HepG2 (cell line): ENCODE data around the gene ASAP2. TPM values are rescaled to one million over a fixed set of nuclear protein-coding genes. Genes with fewer than 3 reads are reported as not detected.

Source experiments
- ATAC-seq: fragments of 200-7000 bp; cut with Tn5 transposase; 3 replicates; pipeline ENCODE4 v1.9.1; 2020; ENCODE audit warnings: mild to moderate bottlenecking, moderate library complexity
- BruUV-seq: library from RNA; stranded (reverse); fragments of 400-500 nt; replicated peaks from 2 replicates; lab custom pipeline; 2021; lab: Mats Ljungman, UMichigan
- CTCF ChIA-PET: fragments of 300-600 bp; formaldehyde crosslinking; extraction: SDS; loops from one replicate; lab custom pipeline; 2021; ENCODE audit warnings: low total read pairs, inconsistent platforms, low intra/inter-chr PET ratio; lab: Yijun Ruan, JAX
- POLR2A ChIA-PET: fragments of 350-600 bp; sonication (Branson Sonifier 250); formaldehyde crosslinking; loops from one replicate; lab custom pipeline; 2020; ENCODE audit warnings: antibody characterized with exemption, inconsistent platforms; lab: Yijun Ruan, JAX
- DNase-seq: peaks from one replicate; pipeline ENCODE4 v3.0.0-alpha.2; 2015; ENCODE audit warnings: low spot score
- FAIRE-seq: peaks from 3 replicates; lab custom pipeline; 2011; peaks lifted over from hg19 to GRCh38; lab: Jason Lieb, UNC
- H2AFZ ChIP-seq: one replicate; pipeline ENCODE4 v1.6.1; 2011; ENCODE audit warnings: low read length, inconsistent platforms
- H3K27ac ChIP-seq: fragments of 300-600 bp; 3 replicates; pipeline ENCODE4 v1.8.0; 2011; ENCODE audit warnings: mixed run types, mild to moderate bottlenecking, mixed read lengths, low read length, inconsistent platforms; ENCODE audit not compliant: insufficient read depth; ENCODE audit errors: extremely low read length
- H3K27me3 ChIP-seq, 2 experiments: fragments of 200-600 bp in 1 of 2; 2 replicates in 1 of 2; 3 replicates in 1 of 2; pipeline versions ENCODE4 v1.6.0 to v1.8.0; 2011; ENCODE audit warnings: low read length in 2 of 2, mild to moderate bottlenecking in 2 of 2, moderate library complexity in 2 of 2, inconsistent platforms in 1 of 2; ENCODE audit not compliant: insufficient read depth in 2 of 2, control insufficient read depth in 1 of 2
- H3K36me3 ChIP-seq, 2 experiments: fragments of 200-600 bp in 1 of 2; replicated peaks in 1 of 2; 2 replicates in 1 of 2; 3 replicates in 1 of 2; pipeline versions ENCODE4 v1.5.1 to v1.8.0; 2011; ENCODE audit warnings: low read length in 2 of 2, inconsistent platforms in 1 of 2; ENCODE audit not compliant: insufficient read depth in 2 of 2, control insufficient read depth in 1 of 2
- H3K4me1 ChIP-seq: 2 replicates; pipeline ENCODE4 v1.5.1; 2012; ENCODE audit warnings: low read length, inconsistent platforms; ENCODE audit not compliant: insufficient read depth
- H3K4me2 ChIP-seq: 2 replicates; pipeline ENCODE4 v1.6.0; 2011; ENCODE audit warnings: low read depth, low read length, inconsistent platforms
- H3K4me3 ChIP-seq, 3 experiments: fragments of 200-600 bp in 1 of 3; sonication (generic), shearing (Covaris generic) in 1 of 3; replicated peaks in 1 of 3; 2 replicates each; pipeline ENCODE4 v1.5.1; 2011 to 2016; ENCODE audit warnings: low read length in 3 of 3, inconsistent platforms in 2 of 3, low read depth in 2 of 3, mild to moderate bottlenecking in 2 of 3, control low read depth in 1 of 3, mixed read lengths in 1 of 3; ENCODE audit not compliant: insufficient read depth in 1 of 3
- H3K79me2 ChIP-seq: one replicate; pipeline ENCODE4 v1.6.1; 2011; ENCODE audit warnings: low read length, inconsistent platforms; ENCODE audit not compliant: insufficient read depth
- H3K9ac ChIP-seq: 2 replicates; pipeline ENCODE4 v1.6.0; 2011; ENCODE audit warnings: mild to moderate bottlenecking, low read depth, low read length, inconsistent platforms; ENCODE audit not compliant: insufficient read depth
- H3K9me3 ChIP-seq: 2 replicates; pipeline ENCODE4 v1.5.1; 2012; ENCODE audit warnings: mild to moderate bottlenecking, low read length
- H4K20me1 ChIP-seq: 2 replicates; pipeline ENCODE4 v1.6.0; 2011; ENCODE audit warnings: inconsistent platforms, mild to moderate bottlenecking, low read length, moderate library complexity; ENCODE audit not compliant: insufficient read depth
- CHD2 ChIP-seq: IDR thresholded peaks from 2 replicates; pipeline ENCODE4 v1.6.1; 2011; ENCODE audit warnings: low read depth, low read length, improper control_type of control experiment
- GTF3A ChIP-seq: sonication (generic); formaldehyde crosslinking; conservative IDR thresholded peaks from 2 replicates; pipeline ENCODE4 v1.4.0; 2020; ENCODE audit warnings: mild to moderate bottlenecking, missing genetic modification reagents
- IKZF1 ChIP-seq: fragments of 450-650 bp; IDR thresholded peaks from 2 replicates; pipeline ENCODE4 v1.7.1; 2016
- KDM3A ChIP-seq: IDR thresholded peaks from 2 replicates; pipeline ENCODE4 v1.6.1; 2018; ENCODE audit warnings: low read depth, missing compliant biosample characterization
- KDM5A ChIP-seq: fragments of 200-600 bp; sonication (generic); IDR thresholded peaks from 2 replicates; pipeline ENCODE4 v1.7.0; 2018; ENCODE audit warnings: antibody characterized with exemption, mild to moderate bottlenecking, low read length, borderline replicate concordance
- KLF13 ChIP-seq: sonication (generic); formaldehyde crosslinking; IDR thresholded peaks from 2 replicates; pipeline ENCODE4 v1.4.0; 2020; ENCODE audit warnings: mild to moderate bottlenecking, missing genetic modification reagents
- NBN ChIP-seq: fragments of 450-650 bp; conservative IDR thresholded peaks from 2 replicates; pipeline ENCODE4 v1.6.1; 2017
- NCOA5 ChIP-seq: sonication (generic); formaldehyde crosslinking; IDR thresholded peaks from 2 replicates; pipeline ENCODE4 v1.4.0; 2020; ENCODE audit warnings: missing genetic modification reagents
- NFKBIZ ChIP-seq: IDR thresholded peaks from 2 replicates; pipeline ENCODE4 v1.6.1; 2018; ENCODE audit warnings: missing genetic modification reagents, missing compliant biosample characterization
- RXRB ChIP-seq: IDR thresholded peaks from 2 replicates; pipeline ENCODE4 v1.6.1; 2016; ENCODE audit warnings: borderline replicate concordance, missing genetic modification reagents, missing compliant biosample characterization
- ZMAT3 ChIP-seq: sonication (generic); formaldehyde crosslinking; conservative IDR thresholded peaks from 2 replicates; pipeline ENCODE4 v1.7.0; 2021; ENCODE audit warnings: missing genetic modification reagents
- ZNF230 ChIP-seq: sonication (generic); formaldehyde crosslinking; IDR thresholded peaks from 2 replicates; pipeline ENCODE4 v1.4.0; 2020; ENCODE audit warnings: mild to moderate bottlenecking, missing genetic modification reagents
- ZNF3 ChIP-seq: IDR thresholded peaks from 2 replicates; pipeline ENCODE4 v1.7.0; 2017; ENCODE audit warnings: inconsistent platforms
- ZNF484 ChIP-seq: sonication (generic); formaldehyde crosslinking; IDR thresholded peaks from 2 replicates; pipeline ENCODE4 v1.5.1; 2020; ENCODE audit warnings: mild to moderate bottlenecking, low read depth, missing genetic modification reagents, borderline replicate concordance
- ZNF724P ChIP-seq: sonication (generic); formaldehyde crosslinking; IDR thresholded peaks from 2 replicates; pipeline ENCODE4 v1.8.0; 2022; ENCODE audit warnings: missing genetic modification reagents, borderline replicate concordance
- WGBS: methylation state at CpG from one replicate; pipeline ENCODE4 v1.1.6; 2017; ENCODE audit warnings: low lambda C conversion rate; 5-methylcytosine and 5-hydroxymethylcytosine counted together
- in situ Hi-C: cut with HindIII; loops from 2 replicates; pipeline ENCODE4 v1.10.0; 2017; ENCODE audit warnings: low pct_unique_long_range_greater_than_20kb; ENCODE audit not compliant: extremely low pct_ligation_motif_present
- intact Hi-C: fragments of 100-400 bp; cut with micrococcal nuclease; formaldehyde crosslinking; loops from one replicate; pipeline ENCODE4 v1.10.0; 2022; ENCODE audit not compliant: unreplicated experiment
- polyA plus RNA-seq, 8 experiments: library from polyadenylated mRNA; depleted of rRNA in 3 of 8; stranded (reverse) in 7 of 8; unstranded in 1 of 8; fragments of >200 nt; fragmentation: Illumina TruSeq in 4 of 8; extraction: Trizol in 4 of 8; gene quantifications; 2 replicates each; pipeline versions ENCODE4 v1.2.1 to v1.2.3, GENCODE V29; 2011 to 2016; ENCODE audit warnings: low read depth in 4 of 8, missing spikeins in 1 of 8, mixed read lengths in 1 of 8; ENCODE audit not compliant: insufficient read depth in 1 of 8
- total RNA-seq, 5 experiments: library from RNA; depleted of rRNA; stranded (reverse); fragments of >200 nt; fragmentation: Illumina TruSeq; extraction: Trizol; gene quantifications; 2 replicates each; pipeline ENCODE4 v1.2.3, GENCODE V29; 2016; ENCODE audit warnings: low read depth in 1 of 5
- TF ChIP-seq, protein P1 (sequence below): fragments of 450-650 bp; IDR thresholded peaks from 2 replicates; pipeline ENCODE4 v1.6.1; 2017
- TF ChIP-seq, protein P2 (sequence below): sonication (generic); formaldehyde crosslinking; IDR thresholded peaks from 2 replicates; pipeline ENCODE4 v1.5.0; 2020; ENCODE audit warnings: mild to moderate bottlenecking, missing genetic modification reagents
- TF ChIP-seq, protein P3 (sequence below): sonication (generic); formaldehyde crosslinking; IDR thresholded peaks from 2 replicates; pipeline ENCODE4 v1.5.1; 2020; ENCODE audit warnings: missing genetic modification reagents, mild to moderate bottlenecking, borderline replicate concordance

Gene ASAP2
- total and polyA plus RNA-seq, 2 of the 13 experiments (the other 11 are each of a cell fraction or from before 2014, with no cell fraction given) = 7.3 to 22.3 TPM

DNA sequence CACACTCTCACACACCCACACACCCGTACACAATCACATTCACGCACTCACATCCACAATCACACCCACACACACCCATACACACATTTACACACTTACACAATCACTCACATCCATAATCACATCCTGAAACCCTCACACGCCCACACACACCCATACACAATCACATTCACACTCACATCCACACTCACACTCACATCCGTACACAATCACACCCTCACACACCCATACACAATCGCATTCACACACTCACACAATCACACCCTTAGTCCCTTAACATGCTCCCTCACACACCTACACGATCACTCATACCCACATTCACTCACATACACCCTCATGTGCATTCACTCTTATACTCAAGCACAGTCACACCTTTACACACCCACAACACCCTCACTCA lies 110.9 kb downstream of the ASAP2 start:
- in situ Hi-C loops = no loop called here
- Histone ChIP-seq H3K4me3 (no peak overlapping the region), H3K27ac (no peak overlapping the region), H3K4me1 (no peaks in the 10 kb centered on the region), H3K79me2 (no peaks in the 10 kb centered on the region), H3K9me3 (no peaks in the 10 kb centered on the region), H2AFZ (no peak overlapping the region), H4K20me1 (no peaks in the 10 kb centered on the region), H3K9ac (no peak overlapping the region), H3K36me3 (peaks cover 3 to 19% of the 10 kb centered on the region in 2 experiments), H3K4me2 (no peak overlapping the region), H3K27me3 (no peaks in the 10 kb centered on the region)
- 97% methylated on average over 6 of the region's 6 CpGs for WGBS
- intact Hi-C loops = no loop called here
- no peak for ATAC-seq
- no TSS peak for BruUV-seq
- DNase-seq = no peak
- CTCF ChIA-PET = no interaction called here
- POLR2A ChIA-PET = no interaction called here
- FAIRE-seq = no peak
- no peak for TF ChIP-seq ZNF3 (CRISPR knock-in tag)
- TF ChIP-seq GTF3A (CRISPR knock-in tag) = no peak
- no peak for TF ChIP-seq NCOA5 (CRISPR knock-in tag)
- TF ChIP-seq ZNF484 = no peak
- TF ChIP-seq KDM3A (CRISPR knock-in tag) = no peak
- TF ChIP-seq ZNF724P (CRISPR knock-in tag) = no peak
- 0 out of 2 replicates have a peak, but pooled peaks have one; percentile 68 for TF ChIP-seq NBN
- TF ChIP-seq NFKBIZ (CRISPR knock-in tag) = no peak
- TF ChIP-seq KLF13 (CRISPR knock-in tag) = no peak
- TF ChIP-seq RXRB (CRISPR knock-in tag) = no peak
- TF ChIP-seq, protein P1, sequence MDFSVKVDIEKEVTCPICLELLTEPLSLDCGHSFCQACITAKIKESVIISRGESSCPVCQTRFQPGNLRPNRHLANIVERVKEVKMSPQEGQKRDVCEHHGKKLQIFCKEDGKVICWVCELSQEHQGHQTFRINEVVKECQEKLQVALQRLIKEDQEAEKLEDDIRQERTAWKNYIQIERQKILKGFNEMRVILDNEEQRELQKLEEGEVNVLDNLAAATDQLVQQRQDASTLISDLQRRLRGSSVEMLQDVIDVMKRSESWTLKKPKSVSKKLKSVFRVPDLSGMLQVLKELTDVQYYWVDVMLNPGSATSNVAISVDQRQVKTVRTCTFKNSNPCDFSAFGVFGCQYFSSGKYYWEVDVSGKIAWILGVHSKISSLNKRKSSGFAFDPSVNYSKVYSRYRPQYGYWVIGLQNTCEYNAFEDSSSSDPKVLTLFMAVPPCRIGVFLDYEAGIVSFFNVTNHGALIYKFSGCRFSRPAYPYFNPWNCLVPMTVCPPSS = peak; percentile 75; the same call in 1 of the 2 replicates
- TF ChIP-seq, protein P2, sequence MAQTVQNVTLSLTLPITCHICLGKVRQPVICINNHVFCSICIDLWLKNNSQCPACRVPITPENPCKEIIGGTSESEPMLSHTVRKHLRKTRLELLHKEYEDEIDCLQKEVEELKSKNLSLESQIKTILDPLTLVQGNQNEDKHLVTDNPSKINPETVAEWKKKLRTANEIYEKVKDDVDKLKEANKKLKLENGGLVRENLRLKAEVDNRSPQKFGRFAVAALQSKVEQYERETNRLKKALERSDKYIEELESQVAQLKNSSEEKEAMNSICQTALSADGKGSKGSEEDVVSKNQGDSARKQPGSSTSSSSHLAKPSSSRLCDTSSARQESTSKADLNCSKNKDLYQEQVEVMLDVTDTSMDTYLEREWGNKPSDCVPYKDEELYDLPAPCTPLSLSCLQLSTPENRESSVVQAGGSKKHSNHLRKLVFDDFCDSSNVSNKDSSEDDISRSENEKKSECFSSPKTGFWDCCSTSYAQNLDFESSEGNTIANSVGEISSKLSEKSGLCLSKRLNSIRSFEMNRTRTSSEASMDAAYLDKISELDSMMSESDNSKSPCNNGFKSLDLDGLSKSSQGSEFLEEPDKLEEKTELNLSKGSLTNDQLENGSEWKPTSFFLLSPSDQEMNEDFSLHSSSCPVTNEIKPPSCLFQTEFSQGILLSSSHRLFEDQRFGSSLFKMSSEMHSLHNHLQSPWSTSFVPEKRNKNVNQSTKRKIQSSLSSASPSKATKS (CRISPR knock-in tag) = no peak
- no peak for TF ChIP-seq ZMAT3 (CRISPR knock-in tag)
- no peak for TF ChIP-seq KDM5A
- 0 out of 2 replicates have a peak, but pooled peaks have one; percentile 21 for TF ChIP-seq IKZF1
- TF ChIP-seq CHD2 = no peak
- TF ChIP-seq ZNF230 (CRISPR knock-in tag) = no peak
- TF ChIP-seq, protein P3, sequence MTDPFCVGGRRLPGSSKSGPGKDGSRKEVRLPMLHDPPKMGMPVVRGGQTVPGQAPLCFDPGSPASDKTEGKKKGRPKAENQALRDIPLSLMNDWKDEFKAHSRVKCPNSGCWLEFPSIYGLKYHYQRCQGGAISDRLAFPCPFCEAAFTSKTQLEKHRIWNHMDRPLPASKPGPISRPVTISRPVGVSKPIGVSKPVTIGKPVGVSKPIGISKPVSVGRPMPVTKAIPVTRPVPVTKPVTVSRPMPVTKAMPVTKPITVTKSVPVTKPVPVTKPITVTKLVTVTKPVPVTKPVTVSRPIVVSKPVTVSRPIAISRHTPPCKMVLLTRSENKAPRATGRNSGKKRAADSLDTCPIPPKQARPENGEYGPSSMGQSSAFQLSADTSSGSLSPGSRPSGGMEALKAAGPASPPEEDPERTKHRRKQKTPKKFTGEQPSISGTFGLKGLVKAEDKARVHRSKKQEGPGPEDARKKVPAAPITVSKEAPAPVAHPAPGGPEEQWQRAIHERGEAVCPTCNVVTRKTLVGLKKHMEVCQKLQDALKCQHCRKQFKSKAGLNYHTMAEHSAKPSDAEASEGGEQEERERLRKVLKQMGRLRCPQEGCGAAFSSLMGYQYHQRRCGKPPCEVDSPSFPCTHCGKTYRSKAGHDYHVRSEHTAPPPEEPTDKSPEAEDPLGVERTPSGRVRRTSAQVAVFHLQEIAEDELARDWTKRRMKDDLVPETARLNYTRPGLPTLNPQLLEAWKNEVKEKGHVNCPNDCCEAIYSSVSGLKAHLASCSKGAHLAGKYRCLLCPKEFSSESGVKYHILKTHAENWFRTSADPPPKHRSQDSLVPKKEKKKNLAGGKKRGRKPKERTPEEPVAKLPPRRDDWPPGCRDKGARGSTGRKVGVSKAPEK (CRISPR knock-in tag) = no peak
